Upper lobe of right lung (tissue), 1 donor: Measurements from ENCODE around the gene GSN. TPM values are rescaled to one million over a fixed set of nuclear protein-coding genes. Genes with fewer than 3 reads are reported as not detected.

Experiments
- ATAC-seq: fragments of 200-7000 bp; cut with Tn5 transposase; one replicate; pipeline ENCODE4 v1.9.1; 2020; ENCODE audit warnings: mild to moderate bottlenecking, moderate library complexity
- DNase-seq: peaks from one replicate; pipeline ENCODE4 v3.0.0-alpha.2; 2020
- H3K27ac ChIP-seq: fragments of 200-600 bp; one replicate; pipeline ENCODE4 v1.8.0; 2022
- H3K27me3 ChIP-seq: fragments of 200-600 bp; one replicate; pipeline ENCODE4 v1.8.0; 2022; ENCODE audit warnings: mild to moderate bottlenecking
- H3K36me3 ChIP-seq: fragments of 200-600 bp; one replicate; pipeline ENCODE4 v1.8.0; 2022
- H3K4me1 ChIP-seq: fragments of 200-600 bp; one replicate; pipeline ENCODE4 v1.8.0; 2022
- H3K4me3 ChIP-seq: fragments of 200-600 bp; one replicate; pipeline ENCODE4 v1.8.0; 2022; ENCODE audit warnings: mild to moderate bottlenecking
- H3K9me3 ChIP-seq: fragments of 200-600 bp; one replicate; pipeline ENCODE4 v1.8.0; 2022
- CTCF ChIP-seq: fragments of 200-600 bp; IDR thresholded peaks from one replicate; pipeline ENCODE4 v1.8.0; 2022; ENCODE audit warnings: antibody characterized with exemption
- intact Hi-C: fragments of 100-400 bp; cut with DNase I; formaldehyde crosslinking; loops from one replicate; pipeline ENCODE4 v1.11.0; 2022
- total RNA-seq: library from RNA; stranded (reverse); fragmentation: NEBNext Ultra II Directional; extraction: Animal tissue kit (Norgen Biotek cat#: 25700); gene quantifications from one replicate; pipeline ENCODE4 v1.2.1, GENCODE V29; 2021
- donor health status: DM: no; HTN: yes; CAD: no; lungs with severe emphysema.

The GSN gene
- total RNA-seq, 1 donor from 2014 or later, result 464 TPM

- no peaks in the 10 kb centered on the region for H3K9me3 ChIP-seq
- DNase-seq (no peak), ATAC-seq (peak; percentile 13)
- H3K36me3 ChIP-seq, result peaks cover 27% of the 10 kb centered on the region
- peak overlapping the region; percentile 65 for H3K4me3 ChIP-seq
- intact Hi-C loops, result no loop called here
- TF ChIP-seq CTCF, result no peak
- no peaks in the 10 kb centered on the region for H3K27me3 ChIP-seq
- H3K27ac ChIP-seq, result peak overlapping the region; percentile 79
- peaks cover 73% of the 10 kb centered on the region for H3K4me1 ChIP-seq
Measured at GRCh38 chr9:121298689-121299466, 30.9 kb downstream of the GSN start.

- DNase-seq, result peak; percentile 80
- ATAC-seq, result peak; percentile 62
- Histone ChIP-seq H3K36me3 (peaks cover 32% of the 10 kb centered on the region), H3K4me3 (peak overlapping the region; percentile 65), H3K9me3 (no peaks in the 10 kb centered on the region), H3K4me1 (peaks cover 73% of the 10 kb centered on the region), H3K27me3 (no peaks in the 10 kb centered on the region), H3K27ac (peak overlapping the region; percentile 79)
- intact Hi-C loops, result no loop called here
- no peak for TF ChIP-seq CTCF
Measured at GRCh38 chr9:121299467-121300282, 31.7 kb downstream of the GSN start.

- intact Hi-C loops, result no loop called here
- ATAC-seq (no peak), DNase-seq (peak; percentile 39)
- Histone ChIP-seq H3K27ac (peak overlapping the region; percentile 79), H3K4me1 (peaks cover 72% of the 10 kb centered on the region), H3K27me3 (no peaks in the 10 kb centered on the region), H3K4me3 (peak overlapping the region; percentile 65), H3K9me3 (no peaks in the 10 kb centered on the region), H3K36me3 (peaks cover 40% of the 10 kb centered on the region)
- no peak for TF ChIP-seq CTCF
Measured at GRCh38 chr9:121300283-121301119, 32.5 kb downstream of the GSN start.

- intact Hi-C loops, result no loop called here
- TF ChIP-seq CTCF, result no peak
- H3K4me3 ChIP-seq, result no peak overlapping the region
- H3K9me3 ChIP-seq, result no peaks in the 10 kb centered on the region
- no peak overlapping the region for H3K27ac ChIP-seq
- no peaks in the 10 kb centered on the region for H3K27me3 ChIP-seq
- H3K36me3 ChIP-seq, result peaks cover 53% of the 10 kb centered on the region
- DNase-seq, result peak; percentile 57
- ATAC-seq, result no peak
- H3K4me1 ChIP-seq, result peaks cover 70% of the 10 kb centered on the region
Measured at GRCh38 chr9:121301881-121302286, 33.9 kb downstream of the GSN start.

- Histone ChIP-seq H3K27me3 (no peaks in the 10 kb centered on the region), H3K9me3 (no peaks in the 10 kb centered on the region), H3K27ac (no peak overlapping the region), H3K4me1 (peaks cover 70% of the 10 kb centered on the region), H3K36me3 (peaks cover 57% of the 10 kb centered on the region), H3K4me3 (no peak overlapping the region)
- ATAC-seq (no peak), DNase-seq (no peak)
- intact Hi-C loops, result no loop called here
- no peak for TF ChIP-seq CTCF
Measured at GRCh38 chr9:121302341-121302740, 34.4 kb downstream of the GSN start.
